Measurements from ENCODE around the gene TRAPPC14. TPM values are rescaled to one million over a fixed set of nuclear protein-coding genes. Genes with fewer than 3 reads are reported as not detected.

Gene TRAPPC14
- total and polyA plus RNA-seq, 4 donors, result 2.8 to 9.7 (median 5.2) TPM

GRCh38 chr7:100157069-100157333 lies 1.5 kb downstream of the TRAPPC14 start:
- TF ChIP-seq FOXA1 (IDR thresholded peaks at IDR 0.05) (no peak), HNF4A (conservative IDR thresholded peaks at IDR 0.05) (no peak), NR2F2 (IDR thresholded peaks at IDR 0.05) (no peak), TAF1 (conservative IDR thresholded peaks at IDR 0.05) (no peak), FOXA2 (IDR thresholded peaks at IDR 0.05) (no peak), JUND (IDR thresholded peaks at IDR 0.05) (no peak), GABPA (IDR thresholded peaks at IDR 0.05 in 1 of 2, conservative IDR thresholded peaks at IDR 0.05 in 1 of 2) (no peak), SP1 (IDR thresholded peaks at IDR 0.05) (no peak), RXRA (IDR thresholded peaks at IDR 0.05) (no peak), HNF4G (IDR thresholded peaks at IDR 0.05) (no peak)
- TF ChIP-seq, protein P1, sequence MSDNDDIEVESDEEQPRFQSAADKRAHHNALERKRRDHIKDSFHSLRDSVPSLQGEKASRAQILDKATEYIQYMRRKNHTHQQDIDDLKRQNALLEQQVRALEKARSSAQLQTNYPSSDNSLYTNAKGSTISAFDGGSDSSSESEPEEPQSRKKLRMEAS (IDR thresholded peaks at IDR 0.05), result no peak
- TF ChIP-seq, protein P2, sequence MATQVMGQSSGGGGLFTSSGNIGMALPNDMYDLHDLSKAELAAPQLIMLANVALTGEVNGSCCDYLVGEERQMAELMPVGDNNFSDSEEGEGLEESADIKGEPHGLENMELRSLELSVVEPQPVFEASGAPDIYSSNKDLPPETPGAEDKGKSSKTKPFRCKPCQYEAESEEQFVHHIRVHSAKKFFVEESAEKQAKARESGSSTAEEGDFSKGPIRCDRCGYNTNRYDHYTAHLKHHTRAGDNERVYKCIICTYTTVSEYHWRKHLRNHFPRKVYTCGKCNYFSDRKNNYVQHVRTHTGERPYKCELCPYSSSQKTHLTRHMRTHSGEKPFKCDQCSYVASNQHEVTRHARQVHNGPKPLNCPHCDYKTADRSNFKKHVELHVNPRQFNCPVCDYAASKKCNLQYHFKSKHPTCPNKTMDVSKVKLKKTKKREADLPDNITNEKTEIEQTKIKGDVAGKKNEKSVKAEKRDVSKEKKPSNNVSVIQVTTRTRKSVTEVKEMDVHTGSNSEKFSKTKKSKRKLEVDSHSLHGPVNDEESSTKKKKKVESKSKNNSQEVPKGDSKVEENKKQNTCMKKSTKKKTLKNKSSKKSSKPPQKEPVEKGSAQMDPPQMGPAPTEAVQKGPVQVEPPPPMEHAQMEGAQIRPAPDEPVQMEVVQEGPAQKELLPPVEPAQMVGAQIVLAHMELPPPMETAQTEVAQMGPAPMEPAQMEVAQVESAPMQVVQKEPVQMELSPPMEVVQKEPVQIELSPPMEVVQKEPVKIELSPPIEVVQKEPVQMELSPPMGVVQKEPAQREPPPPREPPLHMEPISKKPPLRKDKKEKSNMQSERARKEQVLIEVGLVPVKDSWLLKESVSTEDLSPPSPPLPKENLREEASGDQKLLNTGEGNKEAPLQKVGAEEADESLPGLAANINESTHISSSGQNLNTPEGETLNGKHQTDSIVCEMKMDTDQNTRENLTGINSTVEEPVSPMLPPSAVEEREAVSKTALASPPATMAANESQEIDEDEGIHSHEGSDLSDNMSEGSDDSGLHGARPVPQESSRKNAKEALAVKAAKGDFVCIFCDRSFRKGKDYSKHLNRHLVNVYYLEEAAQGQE (IDR thresholded peaks at IDR 0.05), result no peak
- TF ChIP-seq, protein P3, sequence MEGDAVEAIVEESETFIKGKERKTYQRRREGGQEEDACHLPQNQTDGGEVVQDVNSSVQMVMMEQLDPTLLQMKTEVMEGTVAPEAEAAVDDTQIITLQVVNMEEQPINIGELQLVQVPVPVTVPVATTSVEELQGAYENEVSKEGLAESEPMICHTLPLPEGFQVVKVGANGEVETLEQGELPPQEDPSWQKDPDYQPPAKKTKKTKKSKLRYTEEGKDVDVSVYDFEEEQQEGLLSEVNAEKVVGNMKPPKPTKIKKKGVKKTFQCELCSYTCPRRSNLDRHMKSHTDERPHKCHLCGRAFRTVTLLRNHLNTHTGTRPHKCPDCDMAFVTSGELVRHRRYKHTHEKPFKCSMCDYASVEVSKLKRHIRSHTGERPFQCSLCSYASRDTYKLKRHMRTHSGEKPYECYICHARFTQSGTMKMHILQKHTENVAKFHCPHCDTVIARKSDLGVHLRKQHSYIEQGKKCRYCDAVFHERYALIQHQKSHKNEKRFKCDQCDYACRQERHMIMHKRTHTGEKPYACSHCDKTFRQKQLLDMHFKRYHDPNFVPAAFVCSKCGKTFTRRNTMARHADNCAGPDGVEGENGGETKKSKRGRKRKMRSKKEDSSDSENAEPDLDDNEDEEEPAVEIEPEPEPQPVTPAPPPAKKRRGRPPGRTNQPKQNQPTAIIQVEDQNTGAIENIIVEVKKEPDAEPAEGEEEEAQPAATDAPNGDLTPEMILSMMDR (IDR thresholded peaks at IDR 0.05; ENCODE audit: low read depth, low read length, missing input control), result no peak
- 82% methylated on average over 5 of the region's 5 CpGs for WGBS
- Histone ChIP-seq H3K4me1 (ENCODE audit: control insufficient read depth in 4 of 4, insufficient read depth in 4 of 4, low read length in 3 of 4) (peaks cover 3 to 17% (median 10%) of the 10 kb centered on the region in 4 donors), H3K4me3 (ENCODE audit: low read depth in 1 of 3, low read length in 3 of 3) (no peak overlapping the region), H3K27ac (ENCODE audit: low read depth in 1 of 2, low read length in 2 of 2) (peak overlapping the region; percentile 79 to 92), H3K36me3 (ENCODE audit: control insufficient read depth in 4 of 4, insufficient read depth in 3 of 4, low read depth in 1 of 4, low read length in 3 of 4) (peaks cover 2 to 30% (median 11%) of the 10 kb centered on the region in 4 donors), H3K27me3 (ENCODE audit: control insufficient read depth in 4 of 4, insufficient read depth in 4 of 4, low read length in 3 of 4) (no peaks in the 10 kb centered on the region), H3K9ac (ENCODE audit: low read depth in 1 of 2, low read length in 2 of 2) (peak overlapping the region in 1 of 2 donors; percentile 35), H3K9me3 (ENCODE audit: control insufficient read depth in 4 of 4, low read length in 3 of 4) (no peaks in the 10 kb centered on the region)
- DNase-seq (ENCODE audit: low spot score), result no peak

GRCh38 chr7:100156331-100157068 lies 2.0 kb downstream of the TRAPPC14 start:
- peaks cover 2 to 30% (median 11%) of the 10 kb centered on the region in 4 donors for H3K36me3 ChIP-seq (ENCODE audit: control insufficient read depth in 4 of 4, insufficient read depth in 3 of 4, low read depth in 1 of 4, low read length in 3 of 4)
- peak overlapping the region; percentile 79 to 92 for H3K27ac ChIP-seq (ENCODE audit: low read depth in 1 of 2, low read length in 2 of 2)
- H3K9ac ChIP-seq (ENCODE audit: low read depth in 1 of 2, low read length in 2 of 2), result peak overlapping the region in 1 of 2 donors; percentile 35
- no peaks in the 10 kb centered on the region for H3K9me3 ChIP-seq (ENCODE audit: control insufficient read depth in 4 of 4, low read length in 3 of 4)
- no peak for TF ChIP-seq SP1 (IDR thresholded peaks at IDR 0.05)
- TF ChIP-seq TAF1 (conservative IDR thresholded peaks at IDR 0.05), result no peak
- TF ChIP-seq HNF4A (conservative IDR thresholded peaks at IDR 0.05), result no peak
- TF ChIP-seq YY1 (IDR thresholded peaks at IDR 0.05), result no peak
- no peak for TF ChIP-seq FOXA2 (IDR thresholded peaks at IDR 0.05)
- no peak for TF ChIP-seq RAD21 (IDR thresholded peaks at IDR 0.05)
- TF ChIP-seq JUND (IDR thresholded peaks at IDR 0.05), result no peak
- TF ChIP-seq RXRA (IDR thresholded peaks at IDR 0.05), result no peak
- TF ChIP-seq, protein P3 (IDR thresholded peaks at IDR 0.05; ENCODE audit: low read depth, low read length, missing input control), result no peak
- TF ChIP-seq, protein P1 (IDR thresholded peaks at IDR 0.05), result no peak
- no peak for TF ChIP-seq FOXA1 (IDR thresholded peaks at IDR 0.05)
- TF ChIP-seq HNF4G (IDR thresholded peaks at IDR 0.05), result no peak
- TF ChIP-seq, protein P4, sequence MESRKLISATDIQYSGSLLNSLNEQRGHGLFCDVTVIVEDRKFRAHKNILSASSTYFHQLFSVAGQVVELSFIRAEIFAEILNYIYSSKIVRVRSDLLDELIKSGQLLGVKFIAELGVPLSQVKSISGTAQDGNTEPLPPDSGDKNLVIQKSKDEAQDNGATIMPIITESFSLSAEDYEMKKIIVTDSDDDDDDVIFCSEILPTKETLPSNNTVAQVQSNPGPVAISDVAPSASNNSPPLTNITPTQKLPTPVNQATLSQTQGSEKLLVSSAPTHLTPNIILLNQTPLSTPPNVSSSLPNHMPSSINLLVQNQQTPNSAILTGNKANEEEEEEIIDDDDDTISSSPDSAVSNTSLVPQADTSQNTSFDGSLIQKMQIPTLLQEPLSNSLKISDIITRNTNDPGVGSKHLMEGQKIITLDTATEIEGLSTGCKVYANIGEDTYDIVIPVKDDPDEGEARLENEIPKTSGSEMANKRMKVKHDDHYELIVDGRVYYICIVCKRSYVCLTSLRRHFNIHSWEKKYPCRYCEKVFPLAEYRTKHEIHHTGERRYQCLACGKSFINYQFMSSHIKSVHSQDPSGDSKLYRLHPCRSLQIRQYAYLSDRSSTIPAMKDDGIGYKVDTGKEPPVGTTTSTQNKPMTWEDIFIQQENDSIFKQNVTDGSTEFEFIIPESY (IDR thresholded peaks at IDR 0.05), result no peak
- TF ChIP-seq, protein P5, sequence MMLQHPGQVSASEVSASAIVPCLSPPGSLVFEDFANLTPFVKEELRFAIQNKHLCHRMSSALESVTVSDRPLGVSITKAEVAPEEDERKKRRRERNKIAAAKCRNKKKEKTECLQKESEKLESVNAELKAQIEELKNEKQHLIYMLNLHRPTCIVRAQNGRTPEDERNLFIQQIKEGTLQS (IDR thresholded peaks at IDR 0.05), result no peak
- H3K27me3 ChIP-seq (ENCODE audit: control insufficient read depth in 4 of 4, insufficient read depth in 4 of 4, low read length in 3 of 4), result no peaks in the 10 kb centered on the region
- WGBS, result 90% methylated on average over 16 of the region's 16 CpGs
- H3K4me1 ChIP-seq (ENCODE audit: control insufficient read depth in 4 of 4, insufficient read depth in 4 of 4, low read length in 3 of 4), result peaks cover 3 to 17% (median 10%) of the 10 kb centered on the region in 4 donors
- DNase-seq (ENCODE audit: low spot score), result no peak
- H3K4me3 ChIP-seq (ENCODE audit: low read depth in 1 of 3, low read length in 3 of 3), result no peak overlapping the region

Measured in liver (tissue), 9 donors.